Gastroesophageal sphincter (tissue), 4 donors: ENCODE measurements around the gene SORBS1. TPM values are rescaled to one million over a fixed set of nuclear protein-coding genes. Genes with fewer than 3 reads are reported as not detected.

Source experiments
- ATAC-seq: fragments of 150-250 bp; one replicate; pipeline ENCODE4 v1.9.1; 2016; ENCODE audit warnings: mild to moderate bottlenecking, moderate library complexity
- H3K27ac ChIP-seq, 4 donors: fragments of 200-600 bp; sonication (generic) in 3 of 4; 1 replicate in 3 of 4; 2 replicates in 1 of 4; pipeline ENCODE4 v1.5.1; 2016 to 2019
- H3K27me3 ChIP-seq: fragments of 200-600 bp; sonication (generic); one replicate; pipeline ENCODE4 v1.5.1; 2019
- H3K36me3 ChIP-seq, 2 donors: fragments of 200-600 bp; sonication (generic); one replicate each; pipeline ENCODE4 v1.5.1; 2019; ENCODE audit warnings: control low read depth in 1 of 2
- H3K4me1 ChIP-seq, 3 donors: fragments of 200-600 bp; sonication (generic); 1 replicate in 2 of 3; 2 replicates in 1 of 3; pipeline ENCODE4 v1.5.1; 2016 to 2019; ENCODE audit warnings: control low read depth in 2 of 3
- H3K4me3 ChIP-seq, 2 donors: fragments of 200-600 bp; sonication (generic); one replicate each; pipeline ENCODE4 v1.5.1; 2019; ENCODE audit warnings: mild to moderate bottlenecking in 1 of 2, moderate library complexity in 1 of 2
- H3K9me3 ChIP-seq, 3 donors: fragments of 200-600 bp; sonication (generic); one replicate each; pipeline ENCODE4 v1.5.1; 2017 to 2019; ENCODE audit warnings: control low read depth in 2 of 3
- EP300 ChIP-seq: sonication (generic); formaldehyde crosslinking; IDR thresholded peaks from one replicate; pipeline ENCODE4 v1.6.1; 2017; ENCODE audit warnings: antibody characterized with exemption, mild to moderate bottlenecking
- POLR2A ChIP-seq, 2 donors: fragments of 450-650 bp; IDR thresholded peaks; one replicate each; pipeline ENCODE4 v1.6.1; 2017; ENCODE audit warnings: antibody characterized with exemption in 2 of 2, mild to moderate bottlenecking in 2 of 2, moderate library complexity in 1 of 2
- POLR2AphosphoS5 ChIP-seq: sonication (generic); formaldehyde crosslinking; IDR thresholded peaks from one replicate; pipeline ENCODE4 v1.6.1; 2017; ENCODE audit warnings: antibody characterized with exemption
- WGBS, 2 donors: methylation state at CpG; one replicate each; pipeline ENCODE4 v1.1.5; 2018; ENCODE audit warnings: low coverage in 1 of 2; 5-methylcytosine and 5-hydroxymethylcytosine counted together
- total RNA-seq, 4 donors: library from RNA; depleted of rRNA; stranded (reverse); fragments of >200 nt; gene quantifications; one replicate each; pipeline ENCODE4 v1.1.0, GENCODE V29; 2016
- TF ChIP-seq, protein P1 (sequence below), 4 experiments: fragments of 200-600 bp in 2 of 4; fragments of 450-650 bp in 2 of 4; sonication (generic) in 1 of 4; IDR thresholded peaks; one replicate each; pipeline ENCODE4 v1.5.1; 2017 to 2019; ENCODE audit warnings: antibody characterized with exemption in 4 of 4, mild to moderate bottlenecking in 2 of 4, moderate library complexity in 2 of 4

Gene SORBS1
- total RNA-seq, 4 donors from 2014 or later, result 1,866 to 2,220 (median 1,948) TPM

DNA sequence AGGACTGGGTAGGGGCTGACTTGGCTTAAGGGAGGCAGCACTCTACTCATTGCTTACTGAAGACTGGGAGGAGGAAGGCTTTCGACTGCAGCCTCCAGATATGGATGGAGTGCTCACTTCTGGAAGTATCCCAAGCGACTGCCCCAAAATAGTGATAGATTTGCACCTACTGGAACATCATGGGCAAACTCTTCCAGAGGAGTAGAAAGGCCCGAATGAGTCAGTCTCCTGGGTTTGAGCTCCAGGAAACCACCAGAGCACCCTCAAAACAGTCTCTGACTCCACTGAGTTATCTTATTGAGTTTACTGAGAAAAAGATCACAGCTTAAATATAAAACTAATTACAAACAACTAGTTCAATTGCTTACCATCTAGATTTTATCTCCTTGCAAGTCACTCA lies 233.2 kb downstream of the SORBS1 start:
- H3K36me3 ChIP-seq, result peaks cover 0 to 97% of the 10 kb centered on the region in 2 donors
- H3K4me3 ChIP-seq, result no peak overlapping the region
- H3K27ac ChIP-seq, result peak overlapping the region; percentile 3 to 83 (median 75)
- peaks cover 0 to 80% (median 7%) of the 10 kb centered on the region in 3 donors for H3K4me1 ChIP-seq
- no peak for ATAC-seq
- 37 to 53% methylated on average over 3 of the region's 3 CpGs for WGBS, 2 donors
- TF ChIP-seq POLR2AphosphoS5 (peak; percentile 34), EP300 (no peak)
- no peaks in the 10 kb centered on the region for H3K9me3 ChIP-seq
- H3K27me3 ChIP-seq, result no peaks in the 10 kb centered on the region

DNA sequence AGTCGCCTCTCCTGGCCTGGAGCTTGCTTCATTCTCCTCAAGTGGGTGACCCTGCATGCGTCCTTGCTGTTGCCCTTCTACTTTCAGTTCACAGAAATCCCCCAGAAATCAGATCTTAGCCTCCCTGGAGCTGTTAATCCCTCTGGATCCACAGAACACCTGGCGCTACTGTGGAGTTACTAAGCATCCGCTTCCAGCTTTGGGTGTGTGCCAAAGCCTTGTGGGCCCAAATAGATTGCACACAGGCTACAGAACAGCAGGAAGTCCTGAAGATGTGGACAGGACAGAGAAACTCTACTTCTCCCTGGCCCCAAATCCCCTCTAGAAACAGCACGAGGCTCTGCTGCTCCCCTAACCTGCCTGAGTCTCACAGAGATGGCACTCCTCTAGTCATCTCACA lies 233.8 kb downstream of the SORBS1 start:
- H3K27ac ChIP-seq, result peak overlapping the region; percentile 3 to 83 (median 75)

DNA sequence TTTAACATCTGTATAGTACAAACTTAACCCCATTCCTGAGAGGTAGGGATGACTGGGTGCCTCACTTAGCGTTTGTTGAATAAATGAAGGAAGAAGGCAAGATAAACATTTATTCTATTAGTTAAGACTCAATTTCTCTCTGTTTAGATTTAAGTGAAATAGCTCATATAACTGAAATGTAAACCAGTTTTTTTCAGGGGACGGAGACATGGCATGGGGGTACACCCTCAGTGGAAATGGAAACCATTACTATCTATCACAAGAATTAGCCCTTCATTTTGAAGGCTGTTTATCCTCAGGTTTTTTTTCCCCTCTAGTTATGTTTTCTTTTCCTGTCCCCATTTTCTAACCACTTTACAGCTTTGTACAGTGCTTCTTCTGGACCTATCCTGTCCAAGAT lies 234.8 kb downstream of the SORBS1 start:
- ATAC-seq, result no peak
- peak overlapping the region in 3 of 4 donors; percentile 3 to 18 (median 8) for H3K27ac ChIP-seq
- no peak overlapping the region for H3K4me3 ChIP-seq
- no peak for TF ChIP-seq POLR2A (IDR thresholded peaks at IDR 0.05)
- TF ChIP-seq, protein P1, sequence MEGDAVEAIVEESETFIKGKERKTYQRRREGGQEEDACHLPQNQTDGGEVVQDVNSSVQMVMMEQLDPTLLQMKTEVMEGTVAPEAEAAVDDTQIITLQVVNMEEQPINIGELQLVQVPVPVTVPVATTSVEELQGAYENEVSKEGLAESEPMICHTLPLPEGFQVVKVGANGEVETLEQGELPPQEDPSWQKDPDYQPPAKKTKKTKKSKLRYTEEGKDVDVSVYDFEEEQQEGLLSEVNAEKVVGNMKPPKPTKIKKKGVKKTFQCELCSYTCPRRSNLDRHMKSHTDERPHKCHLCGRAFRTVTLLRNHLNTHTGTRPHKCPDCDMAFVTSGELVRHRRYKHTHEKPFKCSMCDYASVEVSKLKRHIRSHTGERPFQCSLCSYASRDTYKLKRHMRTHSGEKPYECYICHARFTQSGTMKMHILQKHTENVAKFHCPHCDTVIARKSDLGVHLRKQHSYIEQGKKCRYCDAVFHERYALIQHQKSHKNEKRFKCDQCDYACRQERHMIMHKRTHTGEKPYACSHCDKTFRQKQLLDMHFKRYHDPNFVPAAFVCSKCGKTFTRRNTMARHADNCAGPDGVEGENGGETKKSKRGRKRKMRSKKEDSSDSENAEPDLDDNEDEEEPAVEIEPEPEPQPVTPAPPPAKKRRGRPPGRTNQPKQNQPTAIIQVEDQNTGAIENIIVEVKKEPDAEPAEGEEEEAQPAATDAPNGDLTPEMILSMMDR (IDR thresholded peaks at IDR 0.05), result no peak
- no peak for TF ChIP-seq EP300
- TF ChIP-seq POLR2AphosphoS5, result no peak
- H3K36me3 ChIP-seq, result peaks cover 6 to 97% of the 10 kb centered on the region in 2 donors
- 28 to 60% methylated on average over 2 of the region's 2 CpGs for WGBS, 2 donors
- H3K27me3 ChIP-seq, result no peaks in the 10 kb centered on the region
- no peaks in the 10 kb centered on the region for H3K9me3 ChIP-seq
- peaks cover 0 to 67% (median 7%) of the 10 kb centered on the region in 3 donors for H3K4me1 ChIP-seq

More for the DNA sequence above, 233.8 kb downstream of the SORBS1 start:
- TF ChIP-seq EP300, result no peak
- TF ChIP-seq, protein P1 (IDR thresholded peaks at IDR 0.05), result peak in 2 of 4 experiments; percentile 22 to 29
- ATAC-seq, result peak; percentile 45
- Histone ChIP-seq H3K36me3 (peaks cover 0 to 97% of the 10 kb centered on the region in 2 donors), H3K4me1 (peaks cover 0 to 73% (median 7%) of the 10 kb centered on the region in 3 donors), H3K27me3 (no peaks in the 10 kb centered on the region), H3K4me3 (no peak overlapping the region), H3K9me3 (no peaks in the 10 kb centered on the region)
- 37 to 43% methylated on average over 2 to 3 of the region's 5 CpGs for WGBS, 2 donors

DNA sequence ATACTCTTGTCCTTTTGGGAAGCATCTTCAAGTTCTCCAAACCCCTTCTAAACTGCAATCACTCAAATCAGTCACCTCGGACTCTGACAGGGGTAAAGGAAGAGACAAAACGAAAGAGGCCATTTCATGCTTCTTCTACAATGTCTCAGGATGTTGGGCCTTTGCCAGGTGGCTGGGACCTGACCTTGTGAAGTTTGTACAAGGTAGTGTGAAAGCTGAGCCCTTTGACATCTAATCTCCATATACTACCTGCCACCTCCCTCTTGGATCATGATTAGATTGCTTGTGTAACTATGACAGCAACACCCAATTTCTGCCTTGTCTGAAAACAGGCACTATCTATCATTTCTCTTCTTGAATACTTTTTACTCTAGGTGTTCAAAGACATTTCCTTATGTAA lies 235.3 kb downstream of the SORBS1 start:
- WGBS, 2 donors, result 31% methylated on average over 2 of the region's 2 CpGs; no CpG with 5 or more reads in 1 of the 2 donors
- ATAC-seq, result no peak
- Histone ChIP-seq H3K36me3 (peaks cover 9 to 98% of the 10 kb centered on the region in 2 donors), H3K27ac (peak overlapping the region in 3 of 4 donors; percentile 0 to 8 (median 3)), H3K4me3 (no peak overlapping the region), H3K4me1 (peaks cover 0 to 62% (median 7%) of the 10 kb centered on the region in 3 donors), H3K9me3 (no peaks in the 10 kb centered on the region), H3K27me3 (no peaks in the 10 kb centered on the region)
- TF ChIP-seq POLR2AphosphoS5, result no peak
- TF ChIP-seq, protein P1 (IDR thresholded peaks at IDR 0.05), result no peak
- TF ChIP-seq EP300, result no peak
- no peak for TF ChIP-seq POLR2A (IDR thresholded peaks at IDR 0.05)

DNA sequence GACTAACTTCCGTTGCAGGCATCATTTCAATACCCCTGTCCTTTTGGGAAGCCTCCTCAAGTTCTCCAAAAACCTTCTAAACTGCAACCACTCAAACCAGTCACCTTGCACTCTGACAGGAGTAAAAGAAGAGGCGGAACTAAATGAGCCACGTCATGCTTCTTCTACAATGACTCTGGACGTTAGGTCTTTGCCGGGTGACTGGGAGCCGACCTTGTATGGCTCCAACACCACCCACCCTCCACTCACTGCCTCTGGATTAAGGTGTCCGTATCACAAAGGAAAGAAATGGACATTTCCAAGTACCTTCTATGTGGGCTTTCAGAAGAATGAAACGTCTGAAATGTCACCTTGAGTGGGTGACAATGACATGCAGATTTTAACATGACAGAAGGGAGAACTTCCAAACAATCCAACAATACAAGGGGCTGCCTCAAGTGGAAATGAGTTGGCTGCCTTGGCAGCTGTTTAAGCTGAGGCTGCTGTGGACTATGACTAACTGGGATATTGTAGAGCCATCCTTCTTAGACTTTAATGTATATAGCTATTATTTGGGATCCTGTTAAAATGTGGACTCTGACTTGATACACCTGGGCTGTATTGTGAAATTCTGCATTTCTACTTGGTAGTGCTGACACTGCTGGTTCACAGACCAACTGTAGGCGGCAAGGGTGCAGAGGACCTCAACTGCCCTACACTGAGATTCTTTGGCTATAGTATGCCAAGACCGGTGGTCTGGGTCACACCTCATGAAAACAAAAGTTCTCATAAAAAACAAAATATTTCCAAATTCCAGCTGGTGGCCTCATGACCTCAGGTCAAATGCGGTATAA lies 236.5 kb downstream of the SORBS1 start:
- Histone ChIP-seq H3K9me3 (no peaks in the 10 kb centered on the region), H3K27ac (peak overlapping the region in 1 of 4 donors; percentile 6), H3K27me3 (no peaks in the 10 kb centered on the region), H3K4me1 (peaks cover 0 to 61% (median 7%) of the 10 kb centered on the region in 3 donors), H3K4me3 (no peak overlapping the region), H3K36me3 (peaks cover 9 to 99% of the 10 kb centered on the region in 2 donors)
- TF ChIP-seq EP300 (no peak), POLR2A (IDR thresholded peaks at IDR 0.05) (no peak), POLR2AphosphoS5 (peak; percentile 2)
- TF ChIP-seq, protein P1 (IDR thresholded peaks at IDR 0.05), result no peak
- ATAC-seq, result no peak
- 67% methylated on average over 6 to 7 of the region's 11 CpGs for WGBS, 2 donors
